Thoracic aorta (tissue), 2 donors: ENCODE results near the gene AKR1C3. TPM values are rescaled to one million over a fixed set of nuclear protein-coding genes. Genes with fewer than 3 reads are reported as not detected.

Source experiments
- ATAC-seq: fragments of 150-250 bp; one replicate; pipeline ENCODE4 v1.8.0; 2017; ENCODE audit warnings: low read depth; ENCODE audit not compliant: insufficient number of reproducible peaks, low FRiP score
- DNase-seq: peaks from one replicate; pipeline ENCODE4 v3.0.0-alpha.2; 2020; ENCODE audit warnings: low spot score
- H3K27ac ChIP-seq, 2 donors: fragments of 200-600 bp; sonication (generic); 1 replicate in 1 of 2; 2 replicates in 1 of 2; pipeline ENCODE4 v1.5.1; 2016; ENCODE audit warnings: mild to moderate bottlenecking in 2 of 2, moderate library complexity in 2 of 2
- H3K27me3 ChIP-seq: fragments of 200-600 bp; sonication (generic); replicated peaks from 2 replicates; pipeline ENCODE4 v1.6.0; 2016; ENCODE audit warnings: mild to moderate bottlenecking; ENCODE audit not compliant: insufficient read depth
- H3K36me3 ChIP-seq: fragments of 200-600 bp; sonication (generic); one replicate; pipeline ENCODE4 v1.5.1; 2016
- H3K4me1 ChIP-seq, 2 donors: fragments of 200-600 bp; sonication (generic); 1 replicate in 1 of 2; 2 replicates in 1 of 2; pipeline versions ENCODE4 v1.5.1 to v1.6.0; 2016; ENCODE audit warnings: low read depth in 2 of 2, mild to moderate bottlenecking in 1 of 2; ENCODE audit not compliant: control insufficient read depth in 1 of 2
- H3K4me3 ChIP-seq: fragments of 200-600 bp; sonication (generic); 2 replicates; pipeline ENCODE4 v1.5.1; 2016; ENCODE audit warnings: mild to moderate bottlenecking
- H3K9me3 ChIP-seq: fragments of 200-600 bp; sonication (generic); 2 replicates; pipeline ENCODE4 v1.5.1; 2016
- CTCF ChIP-seq: fragments of 200-600 bp; sonication (generic); IDR thresholded peaks from one replicate; pipeline ENCODE4 v1.5.1; 2019; ENCODE audit warnings: antibody characterized with exemption
- total RNA-seq, 2 donors: library from RNA; depleted of rRNA; stranded (reverse); fragments of >200 nt; gene quantifications; one replicate each; pipeline versions ENCODE4 v1.1.0 to v1.2.3, GENCODE V29; 2016

The AKR1C3 gene
- total RNA-seq, 2 donors from 2014 or later = 77.4 to 92.9 TPM

- no peaks in the 10 kb centered on the region for H3K27me3 ChIP-seq
- H3K27ac ChIP-seq = no peak overlapping the region
- TF ChIP-seq CTCF = no peak
- no peaks in the 10 kb centered on the region for H3K4me1 ChIP-seq
- ATAC-seq (no peak), DNase-seq (no peak)
- no peaks in the 10 kb centered on the region for H3K36me3 ChIP-seq
- no peak overlapping the region for H3K4me3 ChIP-seq
- H3K9me3 ChIP-seq = no peaks in the 10 kb centered on the region
Measured at GRCh38 chr10:5147255-5147980, 53.2 kb downstream of the AKR1C3 start.

- Histone ChIP-seq H3K27ac (no peak overlapping the region), H3K4me1 (no peaks in the 10 kb centered on the region), H3K9me3 (no peaks in the 10 kb centered on the region), H3K4me3 (no peak overlapping the region), H3K36me3 (no peaks in the 10 kb centered on the region), H3K27me3 (no peaks in the 10 kb centered on the region)
- DNase-seq = no peak
- ATAC-seq = no peak
- no peak for TF ChIP-seq CTCF
Measured at GRCh38 chr10:5147981-5148677, 53.9 kb downstream of the AKR1C3 start.

DNA sequence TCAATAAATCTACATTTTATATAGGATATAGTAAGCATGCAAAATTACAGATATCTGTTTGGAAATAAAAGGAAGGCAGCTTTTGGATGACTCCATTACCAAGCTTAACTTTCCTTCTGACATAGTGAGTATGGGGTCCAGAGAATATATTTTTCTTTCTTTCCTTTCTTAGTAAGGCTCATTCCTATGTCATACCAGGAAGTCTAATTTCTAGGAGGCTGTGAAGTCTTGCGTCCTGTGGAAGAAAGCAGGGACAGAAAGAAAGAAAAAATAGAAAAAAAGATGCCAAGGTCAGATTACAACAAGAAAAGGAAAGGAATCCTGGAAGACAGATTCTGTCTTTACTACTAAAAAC lies 54.4 kb downstream of the AKR1C3 start:
- TF ChIP-seq CTCF = no peak
- no peaks in the 10 kb centered on the region for H3K4me1 ChIP-seq
- no peaks in the 10 kb centered on the region for H3K27me3 ChIP-seq
- DNase-seq = no peak
- H3K4me3 ChIP-seq = no peak overlapping the region
- H3K9me3 ChIP-seq = no peaks in the 10 kb centered on the region
- H3K36me3 ChIP-seq = no peaks in the 10 kb centered on the region
- no peak overlapping the region for H3K27ac ChIP-seq
- no peak for ATAC-seq

DNA sequence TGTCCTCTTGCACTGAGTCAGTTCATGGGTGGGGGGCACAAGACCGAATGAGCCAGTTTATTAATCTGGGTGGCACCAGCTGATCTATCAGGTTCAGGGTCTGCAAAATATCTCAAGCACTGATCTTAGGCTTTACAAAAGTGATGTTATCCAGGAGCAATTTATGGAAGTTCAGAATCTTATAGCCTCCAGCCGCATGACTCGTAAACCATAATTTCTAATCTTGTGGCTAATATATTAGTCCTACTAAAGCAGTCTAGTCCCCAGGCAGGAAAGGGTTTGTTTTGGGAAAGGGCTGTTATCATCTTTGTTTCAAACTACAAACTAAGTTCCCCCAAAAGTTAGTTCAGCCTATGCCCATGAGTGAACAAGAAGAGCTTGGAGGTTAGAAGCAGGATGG lies 56.9 kb downstream of the AKR1C3 start:
- Histone ChIP-seq H3K27ac (no peak overlapping the region), H3K9me3 (no peaks in the 10 kb centered on the region), H3K4me3 (no peak overlapping the region), H3K36me3 (no peaks in the 10 kb centered on the region), H3K4me1 (no peaks in the 10 kb centered on the region), H3K27me3 (no peaks in the 10 kb centered on the region)
- no peak for ATAC-seq
- no peak for DNase-seq
- TF ChIP-seq CTCF = no peak

DNA sequence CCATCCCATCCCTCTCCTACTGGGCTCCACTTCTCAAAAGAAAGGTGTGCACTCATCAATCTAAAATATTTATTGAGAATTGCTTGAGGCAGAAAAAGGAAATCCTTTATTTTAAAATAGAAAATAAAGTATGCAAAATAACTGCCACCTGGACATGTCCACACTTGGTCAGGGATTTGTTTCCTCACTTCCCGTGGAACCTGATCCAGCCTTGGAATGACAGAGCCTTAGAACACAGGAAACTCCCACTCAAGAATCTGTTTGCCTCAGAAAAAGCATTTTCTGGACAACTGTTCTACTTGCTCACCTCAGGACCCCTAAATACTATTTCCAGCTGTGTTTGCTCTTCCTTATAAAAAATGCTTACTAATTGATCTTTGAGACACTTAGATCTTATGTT lies 61.7 kb downstream of the AKR1C3 start:
- Histone ChIP-seq H3K4me3 (no peak overlapping the region), H3K4me1 (no peaks in the 10 kb centered on the region), H3K36me3 (no peaks in the 10 kb centered on the region), H3K27me3 (no peaks in the 10 kb centered on the region), H3K27ac (no peak overlapping the region), H3K9me3 (no peaks in the 10 kb centered on the region)
- DNase-seq = no peak
- no peak for ATAC-seq
- no peak for TF ChIP-seq CTCF

Other genes with a start within 250 kb of the AKR1C3 start
- gene AKR1C1, start 131.0 kb upstream of the AKR1C3 start, total RNA-seq = 100 to 1,000 TPM in 1 of 2 donors, 10 to 100 TPM in 1; 91.5 to 160 TPM
- 10 to 100 TPM; 44.9 to 93.3 TPM for gene AKR1C2, start 90.6 kb upstream of the AKR1C3 start, total RNA-seq
- not detected for gene AKR1C8, start 90.7 kb downstream of the AKR1C3 start, total RNA-seq
- gene AKR1C4, start 102.4 kb downstream of the AKR1C3 start, total RNA-seq = not detected